A549 (cell line): ENCODE data around the gene CLSTN1. TPM values are rescaled to one million over a fixed set of nuclear protein-coding genes. Genes with fewer than 3 reads are reported as not detected.

Source experiments
- ATAC-seq, 2 experiments: fragments of 200-7000 bp in 1 of 2; fragments of >200 bp in 1 of 2; cut with Nextera tagmentation in 1 of 2; cut with Tn5 transposase in 1 of 2; 3 replicates each; pipeline versions ENCODE4 v1.8.0 to v1.9.1; 2018 to 2020; ENCODE audit warnings: mild to moderate bottlenecking in 1 of 2, moderate library complexity in 1 of 2
- CTCF ChIA-PET: fragments of 300-600 bp; sonication (Branson Sonifier 250); formaldehyde crosslinking; extraction: SDS; loops from one replicate; lab custom pipeline; 2021; ENCODE audit warnings: antibody characterized with exemption, inconsistent platforms; lab: Yijun Ruan, JAX
- POLR2A ChIA-PET: fragments of 350-600 bp; formaldehyde crosslinking; extraction: SDS; loops from one replicate; lab custom pipeline; 2021; ENCODE audit warnings: antibody characterized with exemption, inconsistent platforms; lab: Yijun Ruan, JAX
- DNase-seq, 2 experiments: peaks; one replicate each; pipeline versions ENCODE4 v3.0.0 to v3.0.0-alpha.2; 2011 to 2016; ENCODE audit warnings: low read depth in 1 of 2, low spot score in 1 of 2
- FAIRE-seq: peaks from 2 replicates; lab custom pipeline; 2011; peaks lifted over from hg19 to GRCh38; lab: Jason Lieb, UNC
- H3K27ac ChIP-seq, 2 experiments: fragments of >200 bp; sonication (Bioruptor Twin); formaldehyde crosslinking; 3 replicates each; pipeline ENCODE4 v1.5.1; 2016 to 2017
- H3K4me1 ChIP-seq: fragments of >200 bp; sonication (Bioruptor Twin); formaldehyde crosslinking; 3 replicates; pipeline ENCODE4 v1.6.1; 2016
- H3K4me2 ChIP-seq: fragments of >200 bp; sonication (Bioruptor Twin); formaldehyde crosslinking; 3 replicates; pipeline ENCODE4 v1.6.1; 2016
- H3K4me3 ChIP-seq: fragments of >200 bp; sonication (Bioruptor Twin); formaldehyde crosslinking; 3 replicates; pipeline ENCODE4 v1.5.1; 2016
- H3K9me3 ChIP-seq: fragments of >200 bp; sonication (Bioruptor Twin); formaldehyde crosslinking; 3 replicates; pipeline ENCODE4 v1.6.1; 2016
- CBX8 ChIP-seq: fragments of 200-600 bp; sonication (generic); IDR thresholded peaks from 2 replicates; pipeline ENCODE4 v1.6.1; 2016
- E2F6 ChIP-seq: IDR thresholded peaks from 2 replicates; pipeline ENCODE4 v1.6.1; 2012; ENCODE audit warnings: low read depth, borderline replicate concordance
- EHF ChIP-seq: fragments of 250-450 bp; sonication (Bioruptor Pico); IDR thresholded peaks from 2 replicates; pipeline ENCODE4 v1.5.0; 2020; ENCODE audit warnings: mild to moderate bottlenecking
- HDAC2 ChIP-seq: fragments of 200-600 bp; sonication (generic); IDR thresholded peaks from 2 replicates; pipeline ENCODE4 v1.6.1; 2016
- HEYL ChIP-seq: fragments of 250-450 bp; sonication (Bioruptor Pico); IDR thresholded peaks from 2 replicates; pipeline ENCODE4 v1.8.0; 2021; ENCODE audit warnings: mild to moderate bottlenecking, moderate library complexity
- HMGXB4 ChIP-seq: fragments of 250-450 bp; sonication (Bioruptor Pico); IDR thresholded peaks from 2 replicates; pipeline ENCODE4 v1.5.0; 2021; ENCODE audit warnings: mild to moderate bottlenecking, moderate library complexity, borderline replicate concordance
- HOXB5 ChIP-seq: fragments of 250-450 bp; sonication (Bioruptor Pico); IDR thresholded peaks from 2 replicates; pipeline ENCODE4 v1.5.0; 2020; ENCODE audit warnings: mild to moderate bottlenecking, moderate library complexity
- KDM5A ChIP-seq: fragments of 200-600 bp; sonication (generic); IDR thresholded peaks from 2 replicates; pipeline ENCODE4 v1.6.1; 2016; ENCODE audit warnings: antibody characterized with exemption, mild to moderate bottlenecking
- NR3C1 ChIP-seq: fragments of >200 bp; sonication (Bioruptor Twin); formaldehyde crosslinking; IDR thresholded peaks from 3 replicates; pipeline ENCODE4 v1.6.1; 2017
- PHF8 ChIP-seq: fragments of 200-600 bp; sonication (generic); IDR thresholded peaks from 2 replicates; pipeline ENCODE4 v1.6.1; 2016; ENCODE audit warnings: low read depth, mild to moderate bottlenecking, antibody characterized with exemption, moderate library complexity, borderline replicate concordance
- RARB ChIP-seq: fragments of 250-450 bp; sonication (Bioruptor Pico); IDR thresholded peaks from 2 replicates; pipeline ENCODE4 v1.8.0; 2021; ENCODE audit warnings: mild to moderate bottlenecking, moderate library complexity
- REST ChIP-seq: fragments of 200-600 bp; sonication (generic); IDR thresholded peaks from 2 replicates; pipeline ENCODE4 v1.6.1; 2016; ENCODE audit warnings: antibody characterized with exemption, mild to moderate bottlenecking, moderate library complexity
- RFX5 ChIP-seq: fragments of 450-650 bp; IDR thresholded peaks from 2 replicates; pipeline ENCODE4 v1.7.1; 2014; ENCODE audit warnings: antibody characterized with exemption, mild to moderate bottlenecking, moderate library complexity
- SMC3 ChIP-seq: fragments of >200 bp; sonication (Bioruptor Twin); formaldehyde crosslinking; IDR thresholded peaks from 3 replicates; pipeline ENCODE4 v1.6.1; 2018; ENCODE audit warnings: inconsistent platforms
- TFCP2L1 ChIP-seq: fragments of 250-450 bp; sonication (Bioruptor Pico); IDR thresholded peaks from 2 replicates; pipeline ENCODE4 v1.5.0; 2021; ENCODE audit warnings: mild to moderate bottlenecking
- TP53 ChIP-seq: fragments of 250-450 bp; sonication (Bioruptor Pico); IDR thresholded peaks from 2 replicates; pipeline ENCODE4 v1.5.0; 2021; ENCODE audit warnings: mild to moderate bottlenecking, moderate library complexity
- ZSCAN20 ChIP-seq: fragments of 250-450 bp; sonication (Bioruptor Pico); IDR thresholded peaks from 2 replicates; pipeline ENCODE4 v1.8.0; 2022; ENCODE audit warnings: mild to moderate bottlenecking, moderate library complexity
- whole genome bisulfite sequencing: methylation state at CpG from one replicate; pipeline ENCODE4 v1.1.6; 2017; ENCODE audit errors: missing lambda C conversion rate; 5-methylcytosine and 5-hydroxymethylcytosine counted together
- polyA plus RNA-seq, 4 experiments: library from polyadenylated mRNA; depleted of rRNA in 3 of 4; stranded (reverse); fragments of >200 nt; fragmentation: RNase III in 1 of 4; extraction: RNeasy Plus Mini Kit Qiagen cat#74134 plus additional on column Dnase treatment in 1 of 4; gene quantifications; 2 replicates in 3 of 4; 3 replicates in 1 of 4; pipeline ENCODE4 v1.2.3, GENCODE V29; 2011 to 2017
- TF ChIP-seq, protein P1 (sequence below): fragments of 250-450 bp; sonication (Bioruptor Pico); IDR thresholded peaks from 2 replicates; pipeline ENCODE4 v1.5.0; 2020; ENCODE audit warnings: low read depth, mild to moderate bottlenecking, moderate library complexity
- TF ChIP-seq, protein P2 (sequence below): fragments of >200 bp; sonication (Bioruptor Twin); formaldehyde crosslinking; IDR thresholded peaks from 3 replicates; pipeline ENCODE4 v1.6.1; 2016

Gene CLSTN1
- polyA plus RNA-seq, 2 of the 4 experiments (the other 2 are of a cell fraction): 27.3 to 56.1 TPM

DNA sequence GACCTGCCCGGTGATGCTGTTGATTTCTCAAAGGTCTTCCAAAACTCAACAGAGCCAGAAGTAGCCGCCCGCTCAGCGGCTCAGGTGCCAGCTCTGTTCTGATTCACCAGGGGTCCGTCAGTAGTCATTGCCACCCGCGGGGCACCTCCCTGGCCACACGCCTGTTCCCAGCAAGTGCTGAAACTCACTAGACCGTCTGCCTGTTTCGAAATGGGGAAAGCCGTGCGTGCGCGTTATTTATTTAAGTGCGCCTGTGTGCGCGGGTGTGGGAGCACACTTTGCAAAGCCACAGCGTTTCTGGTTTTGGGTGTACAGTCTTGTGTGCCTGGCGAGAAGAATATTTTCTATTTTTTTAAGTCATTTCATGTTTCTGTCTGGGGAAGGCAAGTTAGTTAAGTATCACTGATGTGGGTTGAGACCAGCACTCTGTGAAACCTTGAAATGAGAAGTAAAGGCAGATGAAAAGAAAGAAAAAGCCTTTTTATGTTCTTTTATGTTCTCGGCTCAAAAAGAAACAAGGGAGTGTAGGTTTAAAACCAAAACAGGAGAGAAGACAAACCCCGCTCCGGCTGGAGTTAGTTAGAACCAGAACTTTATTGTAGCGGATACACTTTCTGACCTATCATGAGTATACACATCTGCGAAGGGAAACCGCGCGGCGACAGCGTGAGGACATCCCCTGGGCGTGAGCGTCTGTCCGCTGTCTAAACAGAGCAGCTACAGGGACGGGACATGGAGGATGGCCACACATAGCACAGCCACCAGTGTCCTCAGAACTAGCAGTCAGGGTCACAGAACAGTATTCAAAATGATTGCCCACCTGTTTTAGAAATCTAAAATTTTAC, 95.1 kb downstream of the CLSTN1 start:
- DNase-seq (no peak), ATAC-seq (no peak), FAIRE-seq (no peak)
- TF ChIP-seq PHF8: no peak
- no peak for TF ChIP-seq RFX5
- TF ChIP-seq CBX8: no peak
- TF ChIP-seq HDAC2: no peak
- TF ChIP-seq, protein P1, sequence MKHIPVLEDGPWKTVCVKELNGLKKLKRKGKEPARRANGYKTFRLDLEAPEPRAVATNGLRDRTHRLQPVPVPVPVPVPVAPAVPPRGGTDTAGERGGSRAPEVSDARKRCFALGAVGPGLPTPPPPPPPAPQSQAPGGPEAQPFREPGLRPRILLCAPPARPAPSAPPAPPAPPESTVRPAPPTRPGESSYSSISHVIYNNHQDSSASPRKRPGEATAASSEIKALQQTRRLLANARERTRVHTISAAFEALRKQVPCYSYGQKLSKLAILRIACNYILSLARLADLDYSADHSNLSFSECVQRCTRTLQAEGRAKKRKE (CRISPR knock-in tag): no peak
- no peak for TF ChIP-seq E2F6
- no peak for TF ChIP-seq KDM5A
- no peak for TF ChIP-seq RARB (CRISPR knock-in tag)
- no peak for TF ChIP-seq NR3C1
- no peak for TF ChIP-seq EHF (CRISPR knock-in tag)
- no peak for TF ChIP-seq TFCP2L1 (CRISPR knock-in tag)
- no peak for TF ChIP-seq HOXB5 (CRISPR knock-in tag)
- TF ChIP-seq HMGXB4: no peak
- no peak for TF ChIP-seq REST
- TF ChIP-seq SMC3: no peak
- TF ChIP-seq, protein P2, sequence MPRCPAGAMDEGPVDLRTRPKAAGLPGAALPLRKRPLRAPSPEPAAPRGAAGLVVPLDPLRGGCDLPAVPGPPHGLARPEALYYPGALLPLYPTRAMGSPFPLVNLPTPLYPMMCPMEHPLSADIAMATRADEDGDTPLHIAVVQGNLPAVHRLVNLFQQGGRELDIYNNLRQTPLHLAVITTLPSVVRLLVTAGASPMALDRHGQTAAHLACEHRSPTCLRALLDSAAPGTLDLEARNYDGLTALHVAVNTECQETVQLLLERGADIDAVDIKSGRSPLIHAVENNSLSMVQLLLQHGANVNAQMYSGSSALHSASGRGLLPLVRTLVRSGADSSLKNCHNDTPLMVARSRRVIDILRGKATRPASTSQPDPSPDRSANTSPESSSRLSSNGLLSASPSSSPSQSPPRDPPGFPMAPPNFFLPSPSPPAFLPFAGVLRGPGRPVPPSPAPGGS: no peak
- no peak for TF ChIP-seq TP53 (CRISPR knock-in tag)
- TF ChIP-seq HEYL: no peak
- TF ChIP-seq ZSCAN20 (CRISPR knock-in tag): no peak
- no peak overlapping the region for H3K4me2 ChIP-seq
- POLR2A ChIA-PET: no interaction called here
- no peak overlapping the region for H3K27ac ChIP-seq
- no peaks in the 10 kb centered on the region for H3K9me3 ChIP-seq
- 91% methylated on average over 32 of the region's 33 CpGs for WGBS
- H3K4me3 ChIP-seq: no peak overlapping the region
- H3K4me1 ChIP-seq: no peaks in the 10 kb centered on the region
- CTCF ChIA-PET: no interaction called here
